Activated CD4-positive, alpha-beta T cell treated with anti-CD3 and anti-CD28 coated beads, Interleukin-2, Interleukin-4, amounts not matched to agents 100 ng/mL and 50 ng/mL, durations not matched to agents 16 hours and 8 hours (primary cell): Measurements from ENCODE around the gene FOLR3.
A peak's percentile ranks its signal among the peaks of the same experiment; 100 is the strongest.
"Not testable (repeated sequence)": the region's sequence is repeated elsewhere in the genome, so short reads cannot be mapped to it uniquely, and the experiment has no call there.

Experiments
- DNase-seq: peaks from one replicate; pipeline ENCODE4 v3.0.0-alpha.2; 2020; ENCODE audit warnings: low spot score

FOLR3 gene

DNA sequence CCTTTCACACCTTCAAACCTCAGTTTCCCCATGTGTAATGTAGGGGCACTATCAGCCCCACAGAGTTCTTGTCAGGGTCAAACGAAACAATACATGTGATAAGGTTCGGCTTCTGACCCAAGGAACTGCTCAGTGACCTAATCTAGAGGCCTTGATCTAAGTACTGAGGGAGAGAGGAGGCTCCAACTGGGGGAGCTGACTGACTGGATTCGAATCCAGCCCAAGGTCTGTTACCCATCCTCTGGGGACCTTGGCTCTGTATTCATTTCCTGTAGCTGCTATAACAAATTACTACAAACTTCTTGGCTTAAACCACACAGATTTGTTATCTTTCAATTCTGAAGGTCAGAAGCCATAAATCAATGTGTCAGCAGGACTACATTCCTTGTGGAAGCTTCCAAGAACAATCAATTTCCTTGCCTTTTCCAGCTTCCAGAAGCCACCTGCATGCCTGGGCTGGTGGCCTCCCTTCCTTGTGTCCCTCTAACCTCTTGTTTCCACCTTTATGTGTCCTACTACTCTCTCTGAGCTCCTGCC lies 12.3 kb upstream of the FOLR3 start:
- no peak for DNase-seq

DNA sequence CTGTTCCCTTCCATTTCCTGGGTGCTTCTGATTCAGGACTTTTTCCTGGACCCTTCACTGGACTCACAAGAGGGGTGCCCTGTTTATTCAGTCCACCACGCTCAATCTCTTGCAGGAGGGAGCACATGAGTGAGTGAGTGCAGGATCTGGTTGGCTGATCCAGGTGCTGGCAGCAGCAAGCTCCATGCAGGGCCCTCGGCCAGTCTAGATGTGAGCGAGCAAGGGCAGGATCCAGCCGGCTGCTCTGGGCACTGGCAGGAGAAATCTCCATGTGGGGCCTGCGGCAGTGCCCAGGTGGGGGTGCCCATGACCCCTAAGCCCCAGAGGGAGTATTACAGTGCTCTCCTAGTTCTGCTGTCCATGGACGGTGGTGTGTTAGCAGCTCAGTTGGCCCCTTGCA lies 11.5 kb upstream of the FOLR3 start:
- no peak for DNase-seq

DNA sequence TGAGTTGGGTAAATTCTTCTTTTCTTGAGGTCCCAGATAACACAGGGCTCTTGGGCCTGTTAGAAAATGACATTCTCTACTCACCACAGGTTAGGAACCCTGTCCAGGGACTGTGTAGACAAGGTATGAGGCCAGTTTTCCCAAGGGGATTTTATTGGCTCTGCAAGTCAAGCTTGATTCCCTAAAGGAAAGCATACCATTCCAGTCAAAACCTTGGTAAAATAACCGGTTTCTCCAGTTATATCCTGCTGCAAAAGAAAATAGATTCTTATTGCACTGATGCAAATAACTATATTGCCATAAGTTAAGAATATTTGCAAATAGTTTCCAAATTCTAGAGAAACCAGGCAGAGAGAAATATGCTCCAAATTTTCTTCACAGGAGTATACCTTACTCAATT lies 9.6 kb upstream of the FOLR3 start:
- no peak for DNase-seq

DNA sequence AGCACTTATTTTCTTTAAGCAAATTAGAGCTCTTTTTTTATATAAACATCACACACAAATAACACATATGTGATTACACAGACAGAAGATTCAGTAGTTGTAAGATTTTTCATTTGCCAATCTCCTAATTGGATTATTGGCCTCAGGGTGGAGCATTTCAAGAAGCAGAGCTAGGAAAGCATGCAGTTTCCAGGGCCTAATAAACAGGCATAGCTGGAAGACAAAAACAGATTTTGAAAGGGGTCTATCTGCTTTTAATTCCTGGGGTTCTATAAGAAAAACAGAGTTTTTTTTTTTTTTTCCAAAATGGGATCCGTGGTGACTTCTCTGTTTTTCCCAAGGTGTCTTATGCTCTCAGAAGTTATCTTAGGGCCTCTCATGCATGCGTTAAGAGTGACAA lies 7.6 kb upstream of the FOLR3 start:
- no peak for DNase-seq

DNA sequence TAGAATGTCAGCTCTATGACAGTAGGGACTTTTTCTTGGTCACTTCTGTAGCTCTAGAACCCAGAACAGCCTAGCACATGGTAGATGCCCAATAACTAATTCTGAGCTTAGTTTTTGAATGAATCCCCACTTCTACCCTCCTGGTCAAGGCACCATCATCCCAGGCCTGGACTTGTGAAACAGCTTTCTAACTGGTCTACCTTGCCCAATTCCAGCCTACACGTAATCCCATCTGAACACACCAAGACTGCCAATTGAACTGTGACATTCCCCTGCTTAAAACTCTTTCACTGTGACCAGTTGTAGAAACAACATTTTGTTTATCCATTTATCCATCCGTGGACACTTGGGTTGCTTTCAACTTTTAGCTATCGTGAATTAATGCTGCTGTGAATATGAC lies 6.1 kb upstream of the FOLR3 start:
- DNase-seq, result no peak

DNA sequence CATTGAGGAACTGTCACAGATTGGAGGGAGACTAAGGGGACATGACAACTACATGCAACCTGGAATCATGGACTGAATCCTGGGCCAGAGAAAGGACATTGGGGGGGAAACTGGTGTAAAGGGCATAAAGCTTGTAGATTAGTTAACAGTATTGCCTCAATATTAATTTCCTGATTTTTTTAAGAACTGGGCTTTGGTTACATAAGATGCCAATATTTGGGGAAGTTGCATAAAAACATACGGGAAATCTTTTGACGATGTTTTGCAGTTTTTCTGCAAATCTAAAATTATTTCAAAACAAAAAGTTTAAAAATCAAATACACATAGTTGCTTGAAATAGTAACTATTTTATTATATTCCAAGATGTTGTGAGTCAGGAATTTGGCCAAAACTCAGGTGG lies 2.9 kb upstream of the FOLR3 start:
- DNase-seq, result no peak

DNA sequence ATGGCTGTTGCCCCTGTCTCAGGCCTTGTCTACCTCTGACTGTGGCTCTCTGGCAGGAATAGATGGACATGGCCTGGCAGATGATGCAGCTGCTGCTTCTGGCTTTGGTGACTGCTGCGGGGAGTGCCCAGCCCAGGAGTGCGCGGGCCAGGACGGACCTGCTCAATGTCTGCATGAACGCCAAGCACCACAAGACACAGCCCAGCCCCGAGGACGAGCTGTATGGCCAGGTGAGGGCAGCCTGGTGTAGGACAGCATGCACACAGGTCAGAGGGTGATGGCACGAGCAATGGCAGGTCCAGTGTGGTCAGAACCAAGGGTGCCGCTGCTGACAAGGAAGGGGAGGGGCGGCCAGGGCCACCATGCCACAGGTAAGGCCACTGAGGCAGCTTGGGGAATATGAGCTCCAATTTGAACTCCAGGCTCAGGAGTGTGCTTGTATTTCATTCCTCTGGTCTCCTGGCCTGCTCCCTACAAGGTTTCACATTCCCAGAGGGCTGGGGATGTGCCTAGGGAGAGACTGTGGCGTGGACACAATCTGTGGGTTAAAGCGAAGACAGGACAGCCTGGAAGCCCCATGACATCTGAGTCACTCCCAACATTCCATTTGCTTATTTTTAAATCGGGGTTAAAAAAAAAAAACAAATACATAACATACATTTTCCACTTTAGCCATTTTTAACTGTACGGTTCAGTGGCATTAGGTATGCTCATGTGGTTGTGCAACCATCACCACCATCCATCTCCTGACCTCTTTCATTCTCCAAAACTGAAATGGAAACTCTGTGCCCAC lies 562 bp downstream of the FOLR3 start:
- DNase-seq, result no peak

DNA sequence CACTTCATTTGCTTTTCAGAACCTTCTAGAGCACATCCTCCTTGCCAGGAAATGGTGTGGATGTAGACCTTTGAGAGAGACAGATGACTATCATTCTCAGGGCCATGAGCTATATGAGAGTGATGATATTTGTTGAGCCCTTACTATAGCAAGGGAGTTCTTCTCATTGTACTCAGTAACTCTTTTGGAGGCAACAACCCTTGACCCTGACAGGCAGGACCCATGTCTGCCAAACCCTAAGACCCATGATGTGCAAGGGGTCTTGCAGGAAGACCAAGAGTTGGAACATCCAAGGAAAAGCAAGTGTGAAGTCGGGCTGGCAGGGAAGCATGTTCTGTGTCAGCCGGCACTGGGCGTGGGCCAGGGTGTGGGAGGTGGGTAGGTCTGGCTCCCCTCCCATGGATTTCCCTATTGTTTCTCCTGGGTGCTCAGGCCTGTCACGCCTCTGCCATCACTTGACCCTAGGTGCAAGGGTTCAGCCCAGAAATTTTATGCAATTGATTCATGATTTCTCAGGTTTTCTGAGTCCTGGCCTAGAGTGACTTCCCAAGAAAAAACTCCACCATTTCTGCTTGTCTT lies 1.2 kb downstream of the FOLR3 start:
- no peak for DNase-seq

DNA sequence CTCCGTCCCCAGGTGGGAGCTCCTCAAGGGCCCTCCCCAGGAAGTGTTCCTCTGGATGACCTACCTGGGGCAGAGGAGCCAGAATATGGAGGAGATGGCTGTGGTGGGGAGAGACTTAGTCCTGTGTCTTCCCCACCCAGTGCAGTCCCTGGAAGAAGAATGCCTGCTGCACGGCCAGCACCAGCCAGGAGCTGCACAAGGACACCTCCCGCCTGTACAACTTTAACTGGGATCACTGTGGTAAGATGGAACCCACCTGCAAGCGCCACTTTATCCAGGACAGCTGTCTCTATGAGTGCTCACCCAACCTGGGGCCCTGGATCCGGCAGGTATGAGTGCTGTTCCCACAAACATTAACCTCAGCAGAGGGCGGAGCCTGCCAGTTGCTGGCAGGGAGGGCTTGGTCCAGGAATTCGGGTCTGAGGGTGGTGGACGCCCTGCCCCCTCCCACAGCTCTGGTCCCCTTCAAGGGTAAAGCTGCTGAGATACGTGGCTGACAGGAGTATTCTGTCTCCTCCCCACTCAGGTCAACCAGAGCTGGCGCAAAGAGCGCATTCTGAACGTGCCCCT lies 3.4 kb downstream of the FOLR3 start:
- no peak for DNase-seq

DNA sequence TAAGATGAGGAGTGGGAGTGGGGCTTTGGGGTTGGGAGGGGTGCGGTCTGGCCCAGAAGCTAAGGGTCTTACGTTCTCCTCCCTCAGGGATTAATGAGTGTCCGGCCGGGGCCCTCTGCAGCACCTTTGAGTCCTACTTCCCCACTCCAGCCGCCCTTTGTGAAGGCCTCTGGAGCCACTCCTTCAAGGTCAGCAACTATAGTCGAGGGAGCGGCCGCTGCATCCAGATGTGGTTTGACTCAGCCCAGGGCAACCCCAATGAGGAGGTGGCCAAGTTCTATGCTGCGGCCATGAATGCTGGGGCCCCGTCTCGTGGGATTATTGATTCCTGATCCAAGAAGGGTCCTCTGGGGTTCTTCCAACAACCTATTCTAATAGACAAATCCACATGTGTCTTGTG lies 4.0 kb downstream of the FOLR3 start:
- no peak for DNase-seq

DNA sequence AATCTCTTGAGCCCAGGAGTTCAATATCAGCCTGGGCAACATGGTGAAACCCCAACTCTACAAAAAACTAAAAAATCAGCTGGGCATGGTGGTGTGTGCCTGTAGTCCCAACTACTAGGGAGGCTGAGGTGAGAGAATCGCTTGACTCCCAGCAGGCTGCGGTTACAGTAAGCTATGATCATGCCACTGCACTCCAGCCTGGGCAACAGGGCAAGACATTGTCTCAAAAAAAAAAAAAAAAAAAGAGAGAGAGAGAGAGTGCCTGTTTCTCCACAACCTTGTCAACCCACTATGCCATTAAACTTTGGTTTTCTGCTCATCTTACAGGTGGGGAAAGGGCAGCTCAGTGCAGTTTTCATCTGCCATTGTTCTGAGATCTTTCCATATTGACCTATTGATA lies 5.1 kb downstream of the FOLR3 start:
- DNase-seq, result no peak

DNA sequence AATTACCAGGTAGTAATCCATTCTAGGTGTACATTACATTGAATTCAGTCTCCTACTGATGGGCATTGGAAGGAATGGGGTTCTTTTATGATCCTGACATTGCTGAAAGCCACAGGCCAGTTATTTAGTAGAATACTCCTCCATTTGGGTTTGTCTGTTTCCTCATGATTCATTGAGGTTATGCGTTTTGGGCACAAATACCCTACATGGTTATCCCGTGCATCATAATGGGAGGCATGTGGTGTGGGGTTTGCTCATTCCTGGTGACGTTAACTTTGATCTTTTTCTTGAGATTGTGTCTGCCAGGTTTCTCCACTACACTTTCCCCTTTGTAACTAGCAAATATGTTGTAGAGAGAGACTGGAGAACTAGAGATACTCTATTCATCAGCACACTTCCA lies 5.5 kb downstream of the FOLR3 start:
- peak; percentile 89 for DNase-seq

DNA sequence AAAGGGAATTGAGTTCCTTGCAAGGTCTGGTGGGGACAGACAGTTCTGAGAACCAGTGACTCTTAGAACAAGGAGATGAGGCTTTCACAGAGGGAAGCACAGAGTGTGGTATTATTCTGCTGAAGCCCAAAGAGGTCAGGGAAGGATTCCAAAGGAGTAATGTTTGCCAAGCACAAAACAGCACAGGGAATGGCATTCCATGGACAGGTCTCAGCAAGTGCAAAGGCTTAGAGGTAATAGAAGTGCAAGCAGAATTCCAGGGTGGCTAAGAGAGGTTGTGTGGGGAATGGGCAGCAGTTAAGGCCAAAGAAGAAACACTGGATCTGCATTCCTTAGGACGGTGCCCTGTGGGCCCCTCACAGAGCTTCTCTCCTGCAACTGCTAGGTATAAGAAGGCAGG lies 6.6 kb downstream of the FOLR3 start:
- not testable (repeated sequence) for DNase-seq

DNA sequence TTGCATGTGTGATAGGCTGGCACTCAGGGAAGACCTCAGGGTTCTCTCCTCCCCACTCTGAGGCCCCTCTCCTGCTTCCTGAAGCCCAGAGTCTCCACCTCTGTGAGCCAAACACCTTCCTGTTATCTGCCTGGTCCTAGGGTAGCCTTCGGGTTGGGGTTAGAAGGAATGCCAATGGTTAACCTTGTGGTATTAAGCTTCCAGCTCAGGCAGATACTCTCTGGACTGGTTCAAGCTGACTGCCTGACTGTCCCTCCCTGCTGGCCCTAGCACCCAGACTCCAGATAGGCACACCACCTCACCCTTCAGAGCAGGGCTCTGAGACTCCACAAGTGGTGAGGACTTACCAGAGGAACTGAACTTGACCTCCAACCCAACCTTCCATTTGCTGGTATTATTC lies 7.0 kb downstream of the FOLR3 start:
- not testable (repeated sequence) for DNase-seq

DNA sequence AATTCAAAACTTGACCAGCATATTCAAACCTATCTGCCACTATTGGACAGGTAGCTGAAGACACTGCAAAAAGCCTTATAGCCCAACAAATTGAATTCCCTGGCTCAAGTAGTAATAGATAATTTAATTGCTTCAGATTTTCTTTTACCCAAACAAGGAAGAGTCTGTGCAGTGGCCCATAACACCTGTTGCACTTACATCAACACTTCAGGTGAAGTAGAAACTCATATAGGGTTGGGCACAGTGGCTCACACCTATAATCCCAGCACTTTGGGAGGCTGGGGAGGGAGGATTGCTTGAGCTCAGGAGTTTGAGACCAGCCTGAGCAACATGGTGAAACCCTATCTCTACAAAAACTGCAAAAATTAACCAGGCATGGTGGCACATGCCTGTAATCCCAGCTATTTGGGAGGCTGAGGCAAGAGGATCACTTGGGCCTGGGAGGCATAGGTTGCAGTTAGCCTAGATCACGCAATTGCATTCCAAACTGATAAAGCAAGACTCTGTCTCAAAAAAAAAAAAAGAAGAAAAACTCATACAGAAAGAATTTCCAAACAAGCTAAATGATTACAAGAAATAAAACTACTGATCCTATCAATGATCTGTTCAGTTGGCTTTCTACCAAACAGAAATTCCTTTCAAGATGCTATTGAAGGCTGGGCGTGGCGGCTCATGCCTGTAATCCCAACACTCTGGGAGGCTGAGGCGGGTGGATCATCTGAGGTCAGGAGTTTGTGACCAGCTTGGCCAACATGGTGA lies 9.5 kb downstream of the FOLR3 start:
- DNase-seq, result no peak

DNA sequence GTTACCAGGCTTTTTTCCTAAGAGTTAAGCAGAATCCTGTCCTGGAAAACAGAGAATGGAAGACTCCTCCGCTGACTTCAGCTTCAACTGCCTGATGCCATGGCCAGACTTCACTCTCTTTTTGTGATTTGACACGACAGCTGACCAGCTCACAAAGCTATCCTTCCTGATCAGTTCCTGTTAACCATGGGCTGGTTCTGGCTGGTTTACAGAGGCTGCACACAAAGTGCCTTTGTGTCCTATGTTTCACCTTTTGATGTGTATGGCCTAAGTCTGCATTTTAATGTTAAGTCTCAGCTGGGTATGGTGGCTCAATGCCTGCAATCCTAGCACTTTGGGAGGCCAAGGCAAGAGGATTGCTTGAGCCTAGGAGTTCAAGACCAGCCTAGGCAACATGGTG lies 11.1 kb downstream of the FOLR3 start:
- no peak for DNase-seq

DNA sequence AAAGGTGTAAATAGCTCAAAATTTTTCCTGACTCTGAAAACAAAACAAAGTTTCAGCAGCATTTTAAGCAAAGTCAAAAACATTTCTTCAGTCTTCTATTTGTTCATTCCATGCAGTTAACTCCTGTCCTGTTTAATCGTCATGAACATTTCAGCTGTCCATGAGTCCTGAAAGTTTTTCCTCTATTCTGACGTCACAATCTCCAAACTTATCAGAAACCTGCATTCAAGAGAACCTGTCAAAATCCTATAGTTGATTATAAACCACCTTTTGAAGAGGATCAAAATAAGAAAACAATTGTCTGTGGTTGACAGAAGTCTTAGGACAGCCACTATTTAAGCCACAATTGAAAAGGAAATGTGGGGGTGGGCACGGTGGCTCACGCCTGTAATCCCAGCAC lies 15.4 kb downstream of the FOLR3 start:
- no peak for DNase-seq

DNA sequence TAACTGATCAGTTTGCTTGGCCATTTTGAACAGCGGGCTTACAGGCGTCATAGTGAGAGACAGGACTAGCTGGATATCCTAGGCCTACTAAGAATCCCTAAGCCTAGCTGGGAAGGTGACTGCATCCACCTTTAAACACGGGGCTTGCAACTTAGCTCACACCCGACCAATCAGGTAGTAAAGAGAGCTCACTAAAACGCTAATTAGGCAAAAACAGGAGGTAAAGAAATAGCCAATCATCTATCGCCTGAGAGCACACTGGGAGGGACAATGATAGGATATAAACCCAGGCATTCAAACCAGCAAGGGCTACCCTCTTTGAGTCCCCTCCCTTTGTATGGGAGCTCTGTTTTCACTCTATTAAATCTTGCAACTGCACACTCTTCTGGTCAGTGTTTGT lies 18.3 kb downstream of the FOLR3 start:
- not testable (repeated sequence) for DNase-seq

DNA sequence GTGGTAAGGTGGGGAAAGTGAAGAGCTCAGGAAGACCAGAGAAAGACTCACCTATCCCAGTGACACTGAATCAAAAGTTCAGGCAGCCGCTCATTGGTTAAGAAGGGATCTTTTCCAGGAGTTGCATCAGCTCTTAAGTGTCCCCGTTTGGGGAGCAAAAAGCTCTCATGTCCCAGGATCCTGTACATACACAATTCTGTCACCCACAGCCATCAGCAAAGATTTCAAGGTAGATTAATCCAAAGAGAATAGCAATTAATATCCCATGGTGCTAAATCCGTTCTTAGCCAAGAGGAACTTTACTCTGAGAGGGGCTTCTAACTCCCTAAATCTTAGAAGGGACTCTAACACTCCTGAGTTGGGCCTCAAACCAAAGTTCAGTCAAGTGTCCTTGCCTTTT lies 19.3 kb downstream of the FOLR3 start:
- DNase-seq, result no peak

DNA sequence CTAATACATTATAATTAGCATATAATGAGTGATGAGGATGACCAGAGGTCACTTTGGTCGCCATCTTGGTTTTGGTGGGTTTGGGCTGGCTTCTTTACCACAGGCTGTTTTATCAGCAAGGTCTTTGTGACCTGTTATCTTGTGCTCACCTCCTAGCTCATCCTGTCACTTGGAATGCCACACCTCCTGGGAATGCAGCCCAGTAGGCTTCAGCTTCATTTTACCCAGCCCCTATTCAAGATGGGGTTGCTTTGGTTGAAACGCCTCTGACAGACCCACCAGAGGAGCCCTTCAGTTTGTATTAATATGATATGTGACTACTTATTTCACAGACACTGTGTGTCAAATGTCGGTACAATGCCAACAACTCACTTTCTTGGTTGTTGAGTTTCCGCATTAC lies 20.2 kb downstream of the FOLR3 start:
- no peak for DNase-seq

DNA sequence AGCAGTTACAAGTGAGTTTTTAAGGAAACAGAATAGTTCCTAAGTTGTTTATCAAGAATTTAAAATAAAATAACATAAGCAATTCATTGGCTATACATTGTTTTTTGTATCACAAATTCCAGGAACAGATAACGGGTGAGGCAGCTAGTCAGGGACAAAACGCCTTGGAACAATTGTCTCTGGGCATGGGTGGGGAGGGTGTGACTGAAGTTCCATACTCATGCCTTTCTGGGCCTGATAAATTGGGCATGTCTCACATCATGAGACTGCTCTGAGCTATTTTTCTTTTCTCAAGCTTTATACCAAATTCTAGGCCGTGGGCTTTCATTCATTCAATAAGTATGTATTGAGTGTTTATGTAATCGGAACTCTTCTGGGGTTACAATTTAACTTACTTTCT lies 21.6 kb downstream of the FOLR3 start:
- no peak for DNase-seq

DNA sequence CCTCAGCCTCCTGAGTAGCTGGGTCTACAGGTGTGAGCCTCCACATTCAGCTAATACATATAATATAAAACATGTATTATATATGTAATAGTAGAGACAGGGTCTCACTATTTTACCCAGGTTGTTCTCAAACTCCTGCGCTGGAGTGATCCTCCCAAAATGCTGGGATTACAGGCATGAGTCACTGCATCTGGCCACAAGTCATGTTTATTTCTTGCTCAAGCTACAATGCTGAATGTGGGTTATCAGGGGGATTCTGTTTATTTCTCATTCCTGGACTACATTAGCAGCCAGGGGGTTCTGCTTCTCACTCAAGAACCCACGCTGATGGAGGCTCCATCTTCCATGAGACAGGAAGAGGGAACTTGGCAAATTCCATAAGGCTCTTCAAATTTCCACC lies 24.8 kb downstream of the FOLR3 start:
- DNase-seq, result no peak
